Measurements from ENCODE around the gene C1orf50. TPM values are rescaled to one million over a fixed set of nuclear protein-coding genes. Genes with fewer than 3 reads are reported as not detected.
"Not testable (repeated sequence)": the region's sequence is repeated elsewhere in the genome, so short reads cannot be mapped to it uniquely, and the experiment has no call there.

The C1orf50 gene
- total RNA-seq (2022), result 7.7 and 9.4 TPM in 2 replicates
- percentile 74 among the genes with signal in this experiment for Bru-seq, nascent RNA
- percentile 84 among the genes with signal in this experiment for BruChase-seq, experiment 1, labeled RNA remaining after a 6-hour chase
- percentile 79 among the genes with signal in this experiment for BruChase-seq, experiment 2, labeled RNA remaining after a 2-hour chase
- long read RNA-seq, full-length matches to known transcripts, result 19 of 23 reads
- long read RNA-seq, partial matches to known transcripts, result 0 of 23 reads
- long read RNA-seq, other reads (novel, unspliced or antisense), result 4 of 23 reads

DNA sequence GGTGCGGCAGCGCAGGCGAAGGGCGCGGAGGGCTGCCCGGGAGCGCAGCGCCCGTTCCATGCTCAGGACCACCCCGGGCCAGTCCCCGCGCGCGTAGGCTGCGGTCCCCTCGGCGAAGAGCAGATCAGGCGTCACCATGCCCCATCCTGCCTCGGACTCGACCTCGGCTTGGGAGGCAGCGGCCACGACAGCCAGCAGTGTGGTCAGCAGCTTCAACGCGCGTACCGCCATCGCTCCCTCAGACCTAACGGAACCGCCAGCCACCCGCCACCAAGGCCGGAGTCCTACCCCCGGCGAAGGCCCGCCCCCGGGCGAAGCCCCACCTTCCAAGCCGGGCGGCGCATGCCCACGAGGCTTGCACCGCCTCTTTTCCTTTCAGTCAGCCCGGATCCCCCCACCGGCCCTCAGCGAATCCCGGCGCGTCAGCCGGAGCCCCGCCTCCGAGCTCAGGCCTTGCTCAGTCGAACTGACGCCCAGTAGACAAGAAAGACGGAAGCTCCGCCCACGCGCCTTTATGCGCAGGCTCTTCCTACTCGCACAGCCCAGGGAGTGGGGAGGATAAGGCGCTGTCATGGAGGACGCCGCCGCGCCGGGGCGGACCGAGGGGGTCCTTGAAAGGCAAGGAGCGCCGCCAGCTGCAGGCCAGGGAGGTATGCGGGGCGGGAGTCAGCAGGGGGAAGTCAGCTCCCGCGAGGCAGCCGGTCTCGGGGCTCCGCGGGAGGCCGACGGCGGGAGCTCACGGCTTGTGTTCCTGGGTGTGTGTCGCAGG is at the start of gene C1orf50, which contains the start of gene P3H1:
Gene C1orf50, plus strand, starts transcription at position 509 of the 769 bp plus-strand sequence. Its CDS starts 63 bp downstream, at position 572.
Gene P3H1, minus strand, starts transcription at position 288 of the 769 bp plus-strand sequence. Its CDS starts 57 bp downstream, at position 231.
- H3K4me1 Mint-ChIP-seq (ENCODE audit: low read depth, unreplicated experiment), result peaks cover 9% of the 10 kb centered on the region
- no peaks in the 10 kb centered on the region for H3K27me3 Mint-ChIP-seq (ENCODE audit: unreplicated experiment)
- intact Hi-C loops (cut with micrococcal nuclease; ENCODE audit: unreplicated experiment), result no loop called here
- CTCF ChIA-PET, result interaction anchor here (0.6 to 1.6 kb wide), 11 partner anchors 11 to 431 kb away, joined by 3 to 8 read pairs (median 4); partner anchors contain the start of genes ERMAP and YBX1
- peak within 1 kb of the TSS; percentile 58 for H3K27ac Mint-ChIP-seq (ENCODE audit: unreplicated experiment)
- peak; percentile 99 for DNase-seq
- BruUV-seq (replicated peaks), result no TSS peak
- H3K9me3 Mint-ChIP-seq (ENCODE audit: low read depth, unreplicated experiment), result no peaks in the 10 kb centered on the region
- H3K4me3 Mint-ChIP-seq (ENCODE audit: low read depth, unreplicated experiment), result no peak within 1 kb of the TSS
- H3K36me3 Mint-ChIP-seq (ENCODE audit: insufficient read depth, unreplicated experiment), result peaks cover 6% of the 10 kb centered on the region
- TF ChIP-seq, protein P1, sequence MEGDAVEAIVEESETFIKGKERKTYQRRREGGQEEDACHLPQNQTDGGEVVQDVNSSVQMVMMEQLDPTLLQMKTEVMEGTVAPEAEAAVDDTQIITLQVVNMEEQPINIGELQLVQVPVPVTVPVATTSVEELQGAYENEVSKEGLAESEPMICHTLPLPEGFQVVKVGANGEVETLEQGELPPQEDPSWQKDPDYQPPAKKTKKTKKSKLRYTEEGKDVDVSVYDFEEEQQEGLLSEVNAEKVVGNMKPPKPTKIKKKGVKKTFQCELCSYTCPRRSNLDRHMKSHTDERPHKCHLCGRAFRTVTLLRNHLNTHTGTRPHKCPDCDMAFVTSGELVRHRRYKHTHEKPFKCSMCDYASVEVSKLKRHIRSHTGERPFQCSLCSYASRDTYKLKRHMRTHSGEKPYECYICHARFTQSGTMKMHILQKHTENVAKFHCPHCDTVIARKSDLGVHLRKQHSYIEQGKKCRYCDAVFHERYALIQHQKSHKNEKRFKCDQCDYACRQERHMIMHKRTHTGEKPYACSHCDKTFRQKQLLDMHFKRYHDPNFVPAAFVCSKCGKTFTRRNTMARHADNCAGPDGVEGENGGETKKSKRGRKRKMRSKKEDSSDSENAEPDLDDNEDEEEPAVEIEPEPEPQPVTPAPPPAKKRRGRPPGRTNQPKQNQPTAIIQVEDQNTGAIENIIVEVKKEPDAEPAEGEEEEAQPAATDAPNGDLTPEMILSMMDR (IDR thresholded peaks at IDR 0.05; ENCODE audit: unreplicated experiment), result no peak

DNA sequence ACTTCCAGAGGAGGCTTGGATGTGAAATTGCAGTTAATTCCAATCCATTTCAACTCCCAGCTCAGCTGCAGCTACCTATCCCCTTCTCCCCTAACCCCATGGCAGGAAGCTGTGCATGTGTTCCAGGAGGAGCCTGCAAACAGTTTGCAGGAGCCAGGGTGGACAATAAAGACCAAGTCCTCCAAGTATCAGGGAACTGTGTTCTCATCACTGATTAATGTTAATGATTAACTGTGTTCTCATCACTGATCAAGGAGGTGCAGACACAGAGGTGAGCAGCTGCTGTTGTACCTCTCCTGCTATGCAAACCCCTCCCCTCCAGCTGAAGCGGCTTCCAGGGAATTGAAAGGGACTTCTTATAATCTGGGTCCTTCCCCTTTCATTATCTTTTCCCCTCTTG is 46.2 kb upstream of the C1orf50 start:
- TF ChIP-seq, protein P1 (IDR thresholded peaks at IDR 0.05; ENCODE audit: unreplicated experiment), result no peak
- CTCF ChIA-PET, result no interaction called here
- H3K4me3 Mint-ChIP-seq (ENCODE audit: low read depth, unreplicated experiment), result no peak overlapping the region
- H3K36me3 Mint-ChIP-seq (ENCODE audit: insufficient read depth, unreplicated experiment), result peaks cover 28% of the 10 kb centered on the region
- DNase-seq, result no peak
- H3K4me1 Mint-ChIP-seq (ENCODE audit: low read depth, unreplicated experiment), result peaks cover 9% of the 10 kb centered on the region
- no peaks in the 10 kb centered on the region for H3K9me3 Mint-ChIP-seq (ENCODE audit: low read depth, unreplicated experiment)
- H3K27me3 Mint-ChIP-seq (ENCODE audit: unreplicated experiment), result no peaks in the 10 kb centered on the region
- intact Hi-C loops (cut with micrococcal nuclease; ENCODE audit: unreplicated experiment), result no loop called here
- H3K27ac Mint-ChIP-seq (ENCODE audit: unreplicated experiment), result peak overlapping the region; percentile 29
- BruUV-seq (replicated peaks), result no TSS peak

DNA sequence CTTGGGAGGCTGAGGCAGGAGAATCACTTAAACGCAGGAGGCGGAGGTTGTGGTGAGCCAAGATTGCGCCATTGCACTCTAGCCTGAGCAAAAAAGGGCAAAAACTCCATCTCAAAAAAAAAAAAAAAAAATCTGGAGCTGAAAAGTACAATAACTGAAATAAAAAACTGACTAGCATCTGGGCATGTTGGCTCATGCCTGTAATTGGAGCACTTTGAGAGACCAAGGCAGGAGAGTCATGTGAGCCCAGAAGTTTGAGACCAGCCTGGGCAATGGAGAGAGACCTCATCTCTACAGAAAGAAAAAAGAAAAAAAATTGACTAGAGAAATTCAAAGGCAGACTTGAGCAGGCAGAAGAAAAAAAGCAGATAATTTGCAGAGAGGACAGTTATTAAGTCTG is 45.1 kb upstream of the C1orf50 start:
- Mint-ChIP-seq H3K4me1 (ENCODE audit: low read depth, unreplicated experiment) (peaks cover 9% of the 10 kb centered on the region), H3K27me3 (ENCODE audit: unreplicated experiment) (no peaks in the 10 kb centered on the region), H3K36me3 (ENCODE audit: insufficient read depth, unreplicated experiment) (peaks cover 18% of the 10 kb centered on the region), H3K9me3 (ENCODE audit: low read depth, unreplicated experiment) (no peaks in the 10 kb centered on the region), H3K27ac (ENCODE audit: unreplicated experiment) (no peak overlapping the region), H3K4me3 (ENCODE audit: low read depth, unreplicated experiment) (no peak overlapping the region)
- CTCF ChIA-PET, result interaction anchor here (0.6 to 0.7 kb wide), 2 partner anchors 345 to 461 kb away, joined by 4 to 6 read pairs; no protein-coding TSS in a partner anchor
- no peak for DNase-seq
- intact Hi-C loops (cut with micrococcal nuclease; ENCODE audit: unreplicated experiment), result no loop called here
- BruUV-seq (replicated peaks), result no TSS peak
- TF ChIP-seq, protein P1 (IDR thresholded peaks at IDR 0.05; ENCODE audit: unreplicated experiment), result no peak

DNA sequence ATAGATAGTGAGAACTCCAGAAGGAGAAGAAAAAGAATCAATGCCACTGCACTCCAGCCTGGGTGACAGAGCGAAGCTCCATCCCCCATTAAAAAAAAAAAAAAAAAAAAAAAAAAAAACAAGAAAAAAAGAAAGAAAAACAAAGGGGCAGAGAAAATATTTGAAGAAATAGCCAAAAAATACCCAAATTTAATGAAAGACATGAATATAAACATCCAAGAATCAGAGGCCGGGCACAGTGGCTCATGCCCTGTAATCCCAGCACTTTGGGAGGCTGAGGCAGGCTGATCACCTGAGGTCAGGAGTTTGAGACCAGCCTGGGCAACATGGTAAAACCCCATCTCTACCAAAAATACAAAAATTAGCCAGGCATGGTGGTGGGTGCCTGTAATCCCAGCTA is 44.6 kb upstream of the C1orf50 start:
- intact Hi-C loops (cut with micrococcal nuclease; ENCODE audit: unreplicated experiment); BruUV-seq (replicated peaks); H3K27ac Mint-ChIP-seq (ENCODE audit: unreplicated experiment): not testable (repeated sequence)

More for the DNA sequence above, 44.6 kb upstream of the C1orf50 start:
- H3K4me1 Mint-ChIP-seq (ENCODE audit: low read depth, unreplicated experiment); H3K9me3 Mint-ChIP-seq (ENCODE audit: low read depth, unreplicated experiment); H3K4me3 Mint-ChIP-seq (ENCODE audit: low read depth, unreplicated experiment); H3K27me3 Mint-ChIP-seq (ENCODE audit: unreplicated experiment); DNase-seq: not testable (repeated sequence)
- CTCF ChIA-PET, result interaction anchor here (0.6 to 0.7 kb wide), 2 partner anchors 344 to 461 kb away, joined by 4 to 6 read pairs; no protein-coding TSS in a partner anchor
- H3K36me3 Mint-ChIP-seq (ENCODE audit: insufficient read depth, unreplicated experiment), result peaks cover 18% of the 10 kb centered on the region
